Measurements from ENCODE around the gene PSKH1. TPM values are rescaled to one million over a fixed set of nuclear protein-coding genes. Genes with fewer than 3 reads are reported as not detected.

PSKH1 gene
- total and polyA plus RNA-seq, 9 of the 15 experiments (the other 6 are each of a cell fraction or from before 2014, with no cell fraction given), result 0.96 to 20.9 (median 9.4) TPM

GRCh38 chr16:67954421-67955196 is 61.6 kb downstream of the PSKH1 start (continued):
- TF ChIP-seq CHD4 (IDR thresholded peaks at IDR 0.05; ENCODE audit: insufficient read depth, insufficient replicate concordance, low read depth, low read length, poor library complexity, severe bottlenecking) (no peak), ZSCAN32 (CRISPR knock-in tag; IDR thresholded peaks at IDR 0.05) (no peak)

DNA sequence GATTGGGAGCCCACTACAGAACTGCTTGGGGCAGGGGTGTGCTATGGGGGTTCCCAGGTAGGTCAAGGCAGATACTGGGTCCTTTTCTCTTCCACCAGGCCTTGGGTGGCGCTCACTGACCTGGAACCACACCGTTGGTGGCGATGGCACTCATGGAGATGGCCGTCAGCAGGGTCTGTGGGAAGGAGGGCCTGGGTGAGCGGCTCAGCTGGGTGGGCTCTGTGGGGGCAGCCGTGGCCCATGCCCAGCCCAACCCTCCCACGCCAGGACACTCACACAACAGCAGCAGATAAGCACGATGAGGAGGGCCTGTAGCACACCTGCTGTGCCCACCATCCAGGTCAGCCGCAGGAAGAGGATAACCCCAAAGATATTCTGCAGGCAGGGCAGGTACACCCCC is 64.6 kb downstream of the PSKH1 start:
- Histone ChIP-seq H2AFZ (ENCODE audit: low read depth, low read length) (no peak overlapping the region), H3K9me3 (replicated peaks; ENCODE audit: control insufficient read depth, insufficient read depth, low read depth, low read length) (no peaks in the 10 kb centered on the region), H3K27ac (ENCODE audit: extremely low read depth, low read depth, low read length) (no peak overlapping the region), H3K9me1 (ENCODE audit: control insufficient read depth, insufficient read depth, low read length) (peaks cover 5% of the 10 kb centered on the region), H4K20me1 (replicated peaks; ENCODE audit: control insufficient read depth, insufficient read depth, low read length) (peaks cover 4% of the 10 kb centered on the region; the same call in 1 of the 2 replicates), H3K4me3 (no peak overlapping the region), H3K27me3 (ENCODE audit: control insufficient read depth in 2 of 2, insufficient read depth in 2 of 2, low read length in 2 of 2) (no peaks in the 10 kb centered on the region), H3K79me2 (ENCODE audit: control insufficient read depth, insufficient read depth, low read length) (no peaks in the 10 kb centered on the region), H3K36me3 (ENCODE audit: control insufficient read depth, insufficient read depth, low read length) (peaks cover 75% of the 10 kb centered on the region; the same call in 2 of the 3 replicates), H3K4me2 (ENCODE audit: insufficient read depth, low read length) (no peak overlapping the region), H3K9ac (ENCODE audit: insufficient read depth in 1 of 2, low read depth in 2 of 2, low read length in 2 of 2) (0 out of 4 replicates have a peak overlapping the region, but pooled peaks of 1 of the 2 experiments have one; percentile 4), H3K4me1 (replicated peaks in 1 of 2; ENCODE audit: control insufficient read depth in 2 of 2, insufficient read depth in 2 of 2, low read length in 2 of 2) (peaks cover 7 to 22% of the 10 kb centered on the region in 2 experiments; a peak in 4 of 5 replicates)
- DNase-seq (ENCODE audit: extremely low read depth in 1 of 4, low spot score in 3 of 4) (no peak), FAIRE-seq (no peak), ATAC-seq (no peak)
- ChIA-PET CTCF (ENCODE audit: low intra/inter-chr PET ratio) (no interaction called here), POLR2A (no interaction called here)
- 90% methylated on average over 8 of the region's 9 CpGs for WGBS (ENCODE audit: insufficient coverage, low coverage, missing lambda C conversion rate)
- BruUV-seq (replicated peaks), result no TSS peak
- TF ChIP-seq CSDE1 (IDR thresholded peaks at IDR 0.05) (no peak), HMGXB4 (CRISPR knock-in tag; IDR thresholded peaks at IDR 0.05) (no peak), RBFOX2 (IDR thresholded peaks at IDR 0.05; ENCODE audit: low read depth, low read length) (0 out of 2 replicates have a peak, but pooled peaks have one; percentile 22), POLR2G (IDR thresholded peaks at IDR 0.05; ENCODE audit: low read depth, low read length) (peak; percentile 38; the same call in 1 of the 2 replicates)
- intact Hi-C loops (cut with micrococcal nuclease), result no loop called here
- in situ Hi-C loops (cut with MboI), result no loop called here
